GM21737 (cell line): Measurements from ENCODE around the gene ACTN4.
"Not testable (repeated sequence)": the region's sequence is repeated elsewhere in the genome, so short reads cannot be mapped to it uniquely, and the experiment has no call there.

Experiments
- ATAC-seq: cut with Tn5 transposase; IDR thresholded peaks from one replicate; pipeline ENCODE4 v1.9.1; 2021; ENCODE audit warnings: mild to moderate bottlenecking, moderate library complexity; ENCODE audit not compliant: unreplicated experiment

The ACTN4 gene

DNA sequence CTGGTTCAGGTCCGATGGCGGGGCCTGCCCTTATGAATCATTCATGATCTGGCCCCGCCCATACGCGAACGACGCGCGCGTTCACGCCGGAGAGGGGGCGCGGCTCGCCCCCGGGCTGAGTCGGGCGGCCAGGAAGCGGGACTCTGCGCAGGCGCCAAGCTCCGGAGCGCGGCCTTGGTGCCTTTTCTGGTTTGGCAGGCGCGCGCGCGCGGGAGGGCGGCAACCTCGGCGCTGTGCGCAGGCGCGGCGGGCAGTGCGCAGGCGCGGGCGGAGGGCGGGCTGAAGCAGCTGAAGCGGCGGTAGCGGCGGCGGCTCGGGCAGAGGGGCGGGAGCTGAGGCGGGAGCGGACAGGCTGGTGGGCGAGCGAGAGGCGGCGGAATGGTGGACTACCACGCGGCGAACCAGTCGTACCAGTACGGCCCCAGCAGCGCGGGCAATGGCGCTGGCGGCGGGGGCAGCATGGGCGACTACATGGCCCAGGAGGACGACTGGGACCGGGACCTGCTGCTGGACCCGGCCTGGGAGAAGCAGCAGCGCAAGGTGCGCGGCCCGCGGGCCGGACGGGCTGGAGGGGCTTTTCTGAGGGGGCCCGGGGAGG lies at the start of gene ACTN4:
ACTN4 (plus strand) TSS at position 282 of the 598 bp plus-strand sequence; CDS start at position 379, 97 bp downstream.
- peak; percentile 85 for ATAC-seq

DNA sequence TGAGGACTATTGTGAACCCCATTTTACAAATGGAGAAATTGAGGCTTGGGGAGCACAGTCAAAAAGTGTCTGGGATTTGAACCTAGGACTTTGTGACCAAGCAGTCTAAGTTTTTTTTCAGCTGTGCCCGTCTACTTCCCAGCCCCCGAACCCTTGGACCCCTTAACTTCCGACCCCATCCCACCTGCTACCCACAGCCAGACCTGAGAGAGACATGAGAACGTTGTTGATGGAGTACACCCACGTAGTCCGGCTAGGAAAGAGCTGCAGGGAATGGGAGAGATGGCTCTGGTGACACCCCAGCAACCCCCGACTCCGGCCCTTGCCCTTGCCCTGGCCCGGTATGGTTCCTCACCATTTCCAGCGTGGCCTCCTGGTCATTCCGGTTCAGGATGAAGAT lies 47.7 kb upstream of the ACTN4 start:
- ATAC-seq = no peak

DNA sequence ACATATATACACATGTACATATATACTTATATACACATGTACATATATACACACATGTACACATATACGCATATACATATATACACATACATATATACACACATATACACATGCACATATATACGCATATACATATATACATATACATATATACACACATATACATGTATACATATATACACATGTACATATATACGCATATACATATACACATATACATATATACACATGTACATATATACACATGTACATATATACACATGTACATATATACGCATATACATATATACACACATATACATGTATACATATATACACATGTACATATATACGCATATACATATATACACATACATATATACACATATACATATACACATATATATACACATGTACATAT lies 44.6 kb upstream of the ACTN4 start:
- not testable (repeated sequence) for ATAC-seq

DNA sequence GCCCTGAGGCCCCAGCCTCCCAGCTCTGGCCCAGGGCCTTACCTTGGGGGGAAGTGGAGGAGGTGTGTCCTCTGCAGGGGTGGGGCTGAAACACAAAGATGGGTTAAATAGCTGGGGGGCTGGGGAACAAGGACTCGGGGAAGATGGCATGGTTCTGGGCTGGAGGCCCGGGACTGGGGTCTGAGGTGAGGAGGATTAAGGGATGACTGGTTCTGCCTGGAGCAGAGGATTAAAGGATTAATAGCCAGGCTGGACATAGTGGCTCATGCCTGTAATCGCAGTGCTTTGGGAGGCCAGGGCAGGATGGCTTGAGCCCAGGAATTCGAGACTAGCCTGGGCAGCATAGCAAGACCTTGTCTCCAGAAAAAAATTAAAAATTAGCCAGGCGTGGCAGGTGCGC lies 41.3 kb upstream of the ACTN4 start:
- ATAC-seq = no peak

DNA sequence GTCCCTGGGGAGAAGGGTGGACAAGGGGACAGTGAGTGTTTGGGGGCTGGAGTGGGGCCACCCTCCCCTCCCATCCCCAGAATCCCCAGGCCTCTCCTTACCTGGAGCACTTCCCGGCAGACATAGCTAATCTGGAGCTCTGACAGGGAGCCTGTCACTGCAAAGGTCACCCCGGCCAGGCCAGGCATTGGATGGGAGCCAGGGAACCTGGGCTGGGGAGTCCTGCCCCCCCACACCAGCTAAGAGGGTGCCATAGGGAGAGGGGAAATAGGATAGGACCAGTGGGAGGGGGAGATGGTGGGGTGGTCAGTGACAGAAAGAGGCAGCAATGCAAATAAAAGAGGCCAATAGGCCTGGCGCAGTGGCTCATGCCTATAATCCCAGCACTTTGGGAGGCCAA lies 33.2 kb upstream of the ACTN4 start:
- ATAC-seq = no peak

DNA sequence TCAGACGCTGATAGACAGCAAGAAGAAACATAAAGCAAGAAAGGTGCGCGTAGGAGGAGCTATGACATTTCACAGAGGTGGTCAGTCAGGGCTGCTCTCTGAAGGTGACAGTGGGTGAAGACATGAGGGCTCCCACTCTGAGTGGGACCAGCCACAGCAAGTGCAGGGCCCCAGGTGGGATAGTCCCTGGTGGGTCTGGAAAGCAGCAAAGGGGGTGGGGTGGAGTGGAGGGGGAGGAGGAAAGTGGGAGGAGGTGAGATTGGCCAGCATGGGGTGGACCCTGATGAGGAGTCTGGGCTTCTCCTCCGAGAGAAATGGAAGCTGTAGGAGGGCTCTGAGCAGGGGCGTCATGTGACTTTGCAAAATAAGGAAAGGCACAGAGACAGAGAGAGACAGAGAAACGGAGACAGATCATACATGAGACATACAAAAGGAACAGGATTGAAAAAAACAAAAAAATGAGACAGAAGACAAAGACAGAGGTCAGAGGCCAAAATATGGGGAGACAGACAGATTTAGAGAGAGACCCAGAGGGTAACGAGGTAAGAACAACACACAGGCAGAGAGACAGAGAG lies 32.4 kb upstream of the ACTN4 start:
- no peak for ATAC-seq

DNA sequence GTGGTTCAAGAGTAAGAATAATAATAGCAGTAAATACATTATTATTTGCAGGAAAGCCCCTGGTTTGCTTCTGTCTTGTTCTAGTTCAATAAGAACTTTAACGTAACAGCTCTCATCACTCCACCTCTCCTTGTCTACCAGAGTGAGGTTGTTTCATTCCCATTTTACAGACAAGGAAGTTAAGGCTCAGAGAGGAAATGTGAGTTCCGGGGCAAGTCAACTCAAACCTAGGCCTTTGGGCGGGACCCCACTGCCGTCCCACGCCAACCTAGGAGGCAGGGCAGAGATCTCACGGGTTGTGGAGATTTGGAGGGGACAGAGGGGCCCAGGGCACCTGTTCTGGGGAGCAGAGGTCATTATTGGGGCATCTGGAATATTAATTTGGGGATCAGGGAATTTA lies 31.2 kb upstream of the ACTN4 start:
- no peak for ATAC-seq

DNA sequence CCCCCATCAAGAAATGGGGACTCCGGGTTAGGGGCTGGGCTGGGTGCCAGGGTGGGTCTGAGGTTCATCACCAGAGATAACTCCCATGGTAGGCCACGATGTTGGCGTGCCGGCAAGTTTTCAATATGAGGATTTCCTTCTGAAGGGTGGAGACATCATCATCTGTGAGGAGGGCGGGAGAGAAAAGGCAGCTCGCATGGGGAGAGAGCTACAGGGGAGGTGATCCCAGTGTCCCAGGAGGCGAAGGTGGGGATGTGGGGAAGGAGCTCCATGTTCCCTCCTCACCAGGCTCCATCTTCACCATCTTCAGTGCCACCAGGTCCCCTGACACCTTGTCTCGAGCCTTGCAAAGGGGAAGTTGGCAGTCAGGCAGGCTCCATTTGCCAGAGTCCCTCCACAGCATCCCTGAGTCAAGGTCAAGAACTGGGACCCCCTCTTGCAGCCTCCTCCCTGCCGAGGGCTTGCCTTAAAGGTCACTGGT lies 30.1 kb upstream of the ACTN4 start:
- ATAC-seq = no peak

DNA sequence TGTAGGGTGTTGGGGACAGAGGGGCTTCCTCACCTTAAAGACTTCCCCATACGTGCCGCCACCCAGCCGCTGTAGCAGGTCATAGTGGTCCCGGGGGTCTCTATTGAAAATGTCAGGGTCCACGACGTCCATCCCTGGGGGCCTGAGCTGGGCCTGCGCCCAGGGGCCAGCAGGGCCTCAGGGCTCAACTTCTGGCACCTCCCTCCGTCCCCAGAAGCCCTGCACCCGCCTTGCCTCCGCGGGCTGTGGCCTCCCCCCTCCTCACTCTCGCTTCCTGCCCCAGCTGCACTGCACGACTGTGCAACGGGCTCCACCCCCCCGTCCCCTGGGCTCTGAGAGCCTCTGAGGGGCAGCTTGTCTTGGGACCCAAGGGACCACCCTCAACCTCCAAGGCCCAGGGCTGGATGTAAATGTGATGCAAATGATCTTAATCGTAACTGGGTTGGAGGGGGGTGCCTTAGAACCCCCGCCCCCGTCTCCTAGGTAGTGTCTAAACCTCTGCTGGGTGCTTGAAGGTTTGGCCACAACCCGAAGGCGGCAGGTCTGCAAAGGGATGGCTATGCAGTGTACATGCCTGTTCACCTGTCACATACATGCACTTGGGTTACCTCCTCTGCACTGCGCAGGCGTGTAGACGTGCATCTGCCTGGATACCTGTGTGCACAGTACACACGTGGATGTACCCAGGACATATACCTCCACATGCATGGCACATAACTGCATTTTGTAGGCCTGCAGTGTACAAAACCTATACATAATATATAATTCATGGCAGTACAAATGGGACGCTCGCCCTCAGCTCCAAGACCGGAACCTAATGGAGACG lies 29.5 kb upstream of the ACTN4 start, which contains the start of gene MAP4K1:
MAP4K1 (minus strand) TSS at position 190 of the 826 bp plus-strand sequence; CDS start at position 132, 58 bp downstream.
- peak; percentile 61 for ATAC-seq

DNA sequence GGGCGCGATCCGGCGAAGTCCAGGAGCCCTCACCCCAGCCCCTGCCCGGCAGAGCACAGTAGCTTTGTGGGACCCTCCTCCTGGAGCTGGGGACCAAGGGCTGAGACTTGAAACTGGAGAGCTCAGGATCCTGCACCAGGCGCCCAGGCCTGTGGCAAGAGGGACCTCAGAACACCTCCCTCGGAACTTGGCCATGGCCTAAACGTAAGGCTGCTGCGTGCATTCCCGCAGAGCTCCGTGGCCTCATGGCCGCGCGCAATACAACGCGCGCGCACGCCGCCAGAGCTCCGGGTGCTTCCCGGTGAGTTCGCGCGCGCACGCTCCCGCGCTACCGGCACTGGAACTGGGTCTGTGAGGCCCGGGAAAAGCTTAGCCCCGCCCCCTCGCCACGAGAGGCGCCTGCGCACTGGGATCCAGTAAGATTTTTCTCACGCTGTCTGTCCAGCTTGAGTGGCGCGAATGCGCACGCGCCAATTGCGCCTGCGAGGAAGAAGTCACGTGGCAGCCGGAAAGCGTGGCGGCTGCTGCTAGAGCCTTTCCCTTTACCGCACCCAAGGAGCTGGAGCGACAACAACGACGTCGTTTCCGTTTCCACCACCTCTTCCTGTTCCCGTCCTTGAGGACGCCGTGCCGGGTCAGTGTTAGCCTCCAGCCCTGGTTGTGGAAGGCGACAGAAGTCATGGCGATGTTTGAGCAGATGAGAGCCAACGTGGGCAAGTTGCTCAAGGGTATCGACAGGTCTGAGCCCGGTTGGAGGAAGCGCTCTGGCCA lies 28.7 kb upstream of the ACTN4 start, which contains the start of gene EIF3K:
EIF3K (plus strand) TSS at position 599 of the 771 bp plus-strand sequence; CDS start at position 680, 81 bp downstream.
- ATAC-seq = peak; percentile 48

DNA sequence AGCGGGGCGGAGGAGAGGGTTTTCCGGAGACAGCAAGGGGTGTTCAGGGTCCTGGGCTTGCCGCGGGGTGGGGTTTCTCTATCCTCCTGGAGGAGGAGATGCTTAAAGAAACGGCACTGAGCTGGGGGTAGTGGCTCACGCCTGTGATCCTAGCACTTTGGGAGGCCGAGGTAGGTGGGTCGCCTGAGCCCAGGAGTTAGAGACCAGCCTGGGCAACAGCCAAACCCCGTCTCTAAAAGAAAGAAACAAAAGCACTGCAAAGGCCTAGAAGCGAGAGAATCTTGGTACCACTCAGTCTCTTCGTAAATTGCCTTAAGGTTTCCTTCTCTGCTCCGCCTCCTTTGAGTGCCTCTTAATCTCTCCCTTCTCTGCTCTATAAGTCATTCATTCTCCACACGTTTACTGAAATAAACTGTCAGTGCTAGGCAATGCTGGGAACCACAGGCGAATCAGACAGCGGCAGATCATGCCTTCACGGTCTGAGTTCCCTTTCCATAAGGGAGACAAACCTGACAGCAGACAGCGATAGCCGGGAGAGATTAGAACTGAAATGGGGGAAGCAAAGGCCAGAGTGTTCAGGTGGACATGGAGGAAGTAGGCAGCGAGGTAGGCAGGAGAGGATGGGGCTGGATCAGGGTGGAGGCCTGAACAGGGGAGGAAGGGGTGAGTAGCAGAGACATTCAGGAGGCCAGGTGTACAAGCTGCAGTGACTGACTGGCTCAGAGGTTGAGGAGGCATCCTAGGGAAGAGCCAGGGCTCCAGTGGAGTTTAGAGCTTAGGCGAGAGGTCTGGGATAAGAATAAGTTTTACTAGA lies 27.9 kb upstream of the ACTN4 start:
- ATAC-seq = no peak

DNA sequence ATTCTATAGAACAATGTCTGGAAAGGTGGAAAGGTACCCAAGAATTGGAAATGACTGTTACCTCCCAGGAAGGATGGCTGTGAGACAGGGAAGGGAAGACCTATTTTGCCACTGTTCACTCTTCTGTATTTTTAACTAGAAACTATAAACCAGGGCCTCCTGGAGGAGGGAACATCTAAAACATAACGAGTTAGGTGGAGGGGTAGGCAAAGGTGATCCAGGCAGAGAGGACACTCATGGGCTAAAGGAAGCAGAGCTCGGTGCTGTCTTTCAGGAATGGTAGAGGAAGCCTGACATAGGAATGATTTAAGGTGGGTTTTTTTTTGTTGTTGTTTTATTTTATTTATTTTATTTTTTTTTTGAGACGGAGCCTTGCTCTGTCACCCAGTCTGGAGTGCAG lies 22.6 kb upstream of the ACTN4 start:
- no peak for ATAC-seq

DNA sequence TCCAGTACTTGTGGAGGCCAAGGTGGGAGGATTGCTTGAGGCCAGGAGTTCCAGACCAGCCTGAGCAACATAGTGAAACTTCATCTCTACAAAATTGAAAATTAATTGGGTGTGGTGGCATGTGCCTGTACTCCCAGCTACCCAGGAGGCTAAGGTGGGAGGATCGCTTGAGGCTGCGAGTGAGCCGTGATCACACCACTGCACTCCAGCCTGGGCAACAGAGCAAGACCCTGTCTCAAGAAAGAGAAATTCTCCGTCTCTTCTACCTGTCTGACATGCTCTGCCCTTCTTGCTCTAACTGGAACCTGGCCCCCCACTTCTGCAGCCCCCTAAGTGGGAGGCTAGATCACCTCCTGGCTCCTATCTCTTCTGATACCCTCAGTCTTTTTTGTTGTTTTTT lies 21.0 kb upstream of the ACTN4 start:
- ATAC-seq = no peak

DNA sequence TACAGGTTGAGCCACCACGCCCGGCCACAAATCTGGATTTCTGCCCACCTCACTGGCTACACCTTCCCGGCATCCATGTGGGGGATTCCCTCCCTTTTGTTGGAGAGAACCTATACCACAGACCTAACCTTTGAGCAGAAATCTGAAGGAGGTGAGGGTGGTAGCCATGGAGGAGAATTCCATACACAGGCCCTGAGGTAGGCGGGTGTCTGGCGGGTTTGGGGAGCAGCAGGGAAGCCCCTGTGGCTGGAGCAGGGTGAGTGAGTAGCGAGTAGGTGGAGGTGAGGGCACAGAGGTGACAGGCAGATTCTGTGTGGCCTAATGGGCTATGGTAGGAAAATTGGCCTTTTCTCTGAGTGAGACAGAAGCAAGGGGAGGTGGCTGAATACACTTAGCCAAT lies 17.9 kb upstream of the ACTN4 start:
- no peak for ATAC-seq

DNA sequence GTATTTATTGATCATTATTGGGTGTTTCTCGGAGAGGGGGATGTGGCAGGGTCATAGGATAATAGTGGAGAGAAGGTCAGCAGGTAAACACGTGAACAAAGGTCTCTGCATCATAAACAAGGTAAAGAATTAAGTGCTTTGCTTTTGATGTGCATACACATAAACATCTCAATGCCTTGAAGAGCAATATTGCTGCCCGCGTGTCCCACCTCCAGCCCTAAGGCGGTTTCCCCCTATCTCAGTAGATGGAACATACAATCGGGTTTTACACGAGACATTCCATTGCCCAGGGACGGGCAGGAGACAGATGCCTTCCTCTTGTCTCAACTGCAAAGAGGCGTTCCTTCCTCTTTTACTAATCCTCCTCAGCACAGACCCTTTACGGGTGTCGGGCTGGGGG lies 16.1 kb upstream of the ACTN4 start:
- not testable (repeated sequence) for ATAC-seq

DNA sequence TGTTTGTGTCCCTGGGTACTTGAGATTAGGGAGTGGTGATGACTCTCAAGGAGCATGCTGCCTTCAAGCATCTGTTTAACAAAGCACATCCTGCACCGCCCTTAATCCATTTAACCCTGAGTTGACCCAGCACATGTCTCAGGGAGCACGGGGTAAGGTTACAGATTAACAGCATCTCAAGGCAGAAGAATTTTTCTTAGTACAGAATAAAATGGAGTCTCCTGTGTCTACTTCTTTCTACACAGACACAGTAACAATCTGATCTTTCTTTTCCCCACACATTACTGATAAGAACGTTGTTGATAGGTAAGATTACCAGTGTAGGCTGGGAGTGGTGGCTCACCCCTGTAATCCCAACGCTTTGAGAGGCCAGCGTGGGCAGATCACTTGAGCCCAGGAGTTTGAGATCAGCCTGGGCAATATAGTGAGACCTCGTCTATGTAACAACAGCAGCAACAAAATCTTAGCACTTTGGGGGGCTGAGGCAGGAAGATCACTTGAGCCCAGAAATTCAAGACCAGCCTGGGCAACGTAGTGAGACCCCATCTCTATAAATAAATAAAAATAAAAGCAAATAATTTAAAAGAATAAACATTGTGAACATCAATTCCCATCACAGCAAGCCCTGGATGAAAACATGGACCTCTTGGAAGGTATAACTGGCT lies 15.5 kb upstream of the ACTN4 start:
- not testable (repeated sequence) for ATAC-seq

DNA sequence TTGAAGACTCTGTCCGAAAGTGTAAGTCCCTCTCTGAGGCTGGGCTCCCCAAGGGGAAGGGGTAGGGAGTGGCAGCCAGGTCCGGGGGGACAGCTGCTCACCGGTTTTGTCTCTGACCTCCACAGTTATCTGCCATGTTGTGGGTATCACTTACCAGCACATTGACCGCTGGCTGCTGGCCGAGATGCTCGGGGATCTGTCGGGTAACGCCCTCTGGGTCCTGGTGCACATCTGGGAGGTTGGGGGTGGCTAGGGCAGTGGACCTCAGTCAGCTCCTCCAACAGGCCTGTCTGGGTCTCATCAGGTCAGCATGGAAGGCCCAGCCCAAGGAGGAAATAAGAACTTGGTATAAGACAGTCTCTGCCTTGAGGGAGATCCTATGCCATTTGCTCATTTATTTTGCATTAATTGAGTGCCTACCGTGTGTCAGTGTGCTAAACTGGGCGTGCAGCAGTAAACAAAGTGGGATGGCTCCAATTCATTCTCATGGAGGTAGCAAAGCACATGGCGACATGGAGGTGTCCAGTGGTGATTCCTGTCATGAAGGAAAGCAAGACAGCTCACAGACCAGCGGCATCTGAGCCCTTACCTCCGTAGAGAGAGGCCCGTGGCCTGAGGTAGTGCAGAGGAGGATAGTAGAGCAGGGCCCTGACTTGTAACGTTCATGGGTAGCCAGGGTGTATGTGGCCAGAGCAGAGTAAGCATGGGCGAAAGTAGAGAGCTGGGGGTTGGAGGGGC lies 14.8 kb upstream of the ACTN4 start:
- ATAC-seq = no peak

DNA sequence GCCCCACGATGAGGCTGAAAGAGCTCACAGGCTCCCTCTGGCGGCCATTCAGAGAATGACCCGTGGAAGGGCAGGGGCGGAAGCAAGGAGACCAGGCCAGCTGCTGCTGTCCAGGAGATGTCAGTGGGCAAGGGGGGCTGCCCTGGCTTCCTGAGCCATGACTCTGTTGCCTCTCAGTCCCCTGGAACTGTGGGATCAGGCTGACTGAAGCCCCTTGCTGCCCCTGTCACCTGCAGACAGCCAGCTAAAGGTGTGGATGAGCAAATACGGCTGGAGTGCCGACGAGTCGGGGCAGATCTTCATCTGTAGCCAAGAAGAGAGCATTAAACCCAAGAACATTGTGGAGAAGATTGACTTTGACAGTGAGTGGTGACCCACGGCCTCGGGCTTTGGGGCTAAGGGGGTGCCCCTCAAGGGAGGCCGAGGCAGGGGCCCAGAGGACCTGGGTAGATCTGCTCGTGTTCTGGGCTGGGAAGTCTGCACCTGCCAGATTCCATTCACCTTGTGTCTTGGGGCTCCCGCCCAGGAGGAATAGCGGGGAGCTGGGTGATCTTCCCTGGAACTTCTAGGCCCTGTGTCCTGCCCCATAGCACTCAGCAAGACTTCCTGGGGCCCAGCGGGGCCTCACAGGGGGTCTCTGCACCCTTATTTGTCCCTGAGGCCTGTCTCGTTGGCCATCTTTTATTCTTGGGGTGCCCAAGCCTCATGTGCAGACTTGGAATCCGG lies 12.5 kb upstream of the ACTN4 start:
- no peak for ATAC-seq
